ENCODE measurements around the gene RIPOR1. TPM values are rescaled to one million over a fixed set of nuclear protein-coding genes. Genes with fewer than 3 reads are reported as not detected.

The RIPOR1 gene
- polyA plus RNA-seq, 1 donor (not counting 4 experiments of a cell fraction or from before 2014, with no cell fraction given), result 5.3 TPM

DNA sequence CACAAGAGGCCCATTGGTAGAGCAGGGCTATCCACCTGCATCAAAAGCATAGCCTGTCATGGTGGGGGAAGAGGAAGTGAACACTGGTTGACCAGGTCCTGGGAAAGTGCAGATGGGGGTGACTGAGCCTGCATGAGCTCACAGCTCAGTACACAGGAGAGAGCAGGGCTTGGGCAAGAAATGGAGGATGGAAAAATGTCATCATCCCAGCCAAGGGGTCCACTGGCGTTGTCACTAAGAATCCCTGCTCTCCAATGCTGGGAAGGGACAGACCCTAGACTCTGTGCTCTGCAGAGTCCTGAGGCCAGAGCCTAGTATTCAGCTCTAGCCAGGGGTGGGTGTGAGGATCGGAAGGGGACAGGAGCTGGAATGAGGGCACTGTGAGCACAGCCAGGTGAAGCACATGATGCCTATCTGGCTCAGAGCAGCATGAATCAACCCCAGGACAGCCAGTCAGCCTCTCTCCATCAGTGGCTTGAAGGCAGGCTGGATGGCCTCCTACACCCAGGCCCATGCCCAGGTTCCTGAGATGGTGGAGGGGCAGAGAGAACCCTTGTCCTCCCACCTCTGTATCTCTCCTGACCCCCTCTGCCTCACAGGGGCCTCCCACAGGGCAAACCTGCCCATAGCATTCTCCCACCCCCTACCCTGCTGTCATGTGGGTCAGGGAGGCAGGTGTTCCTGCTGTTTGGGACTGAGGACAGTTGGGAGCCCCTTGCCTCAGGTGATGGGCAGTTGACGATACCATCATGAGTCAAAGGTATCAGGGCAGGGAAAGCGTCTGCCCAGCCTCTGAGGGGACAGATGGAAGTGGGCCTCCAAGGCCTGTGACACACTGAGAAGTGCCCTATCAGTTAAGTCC is 19.9 kb downstream of the RIPOR1 start:
- FAIRE-seq, result no peak
- TF ChIP-seq, protein P1, sequence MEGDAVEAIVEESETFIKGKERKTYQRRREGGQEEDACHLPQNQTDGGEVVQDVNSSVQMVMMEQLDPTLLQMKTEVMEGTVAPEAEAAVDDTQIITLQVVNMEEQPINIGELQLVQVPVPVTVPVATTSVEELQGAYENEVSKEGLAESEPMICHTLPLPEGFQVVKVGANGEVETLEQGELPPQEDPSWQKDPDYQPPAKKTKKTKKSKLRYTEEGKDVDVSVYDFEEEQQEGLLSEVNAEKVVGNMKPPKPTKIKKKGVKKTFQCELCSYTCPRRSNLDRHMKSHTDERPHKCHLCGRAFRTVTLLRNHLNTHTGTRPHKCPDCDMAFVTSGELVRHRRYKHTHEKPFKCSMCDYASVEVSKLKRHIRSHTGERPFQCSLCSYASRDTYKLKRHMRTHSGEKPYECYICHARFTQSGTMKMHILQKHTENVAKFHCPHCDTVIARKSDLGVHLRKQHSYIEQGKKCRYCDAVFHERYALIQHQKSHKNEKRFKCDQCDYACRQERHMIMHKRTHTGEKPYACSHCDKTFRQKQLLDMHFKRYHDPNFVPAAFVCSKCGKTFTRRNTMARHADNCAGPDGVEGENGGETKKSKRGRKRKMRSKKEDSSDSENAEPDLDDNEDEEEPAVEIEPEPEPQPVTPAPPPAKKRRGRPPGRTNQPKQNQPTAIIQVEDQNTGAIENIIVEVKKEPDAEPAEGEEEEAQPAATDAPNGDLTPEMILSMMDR (optimal IDR thresholded peaks at IDR 0.05 in 1 of 3, IDR thresholded peaks at IDR 0.05 in 1 of 3, conservative IDR thresholded peaks at IDR 0.05 in 1 of 3; ENCODE audit: extremely low read depth in 1 of 3, insufficient read depth in 2 of 3, low read length in 3 of 3), result no peak
- TF ChIP-seq EZH2 (IDR thresholded peaks at IDR 0.05; ENCODE audit: low read length), result no peak
- Histone ChIP-seq H3K4me3 (ENCODE audit: control insufficient read depth in 2 of 3, extremely low read depth in 1 of 3, insufficient read depth in 2 of 3, low read depth in 1 of 3, low read length in 3 of 3) (no peak overlapping the region), H3K9me3 (ENCODE audit: control insufficient read depth, low read depth, low read length) (no peaks in the 10 kb centered on the region), H3K9me1 (ENCODE audit: control insufficient read depth, extremely low read depth, insufficient read depth, low read length) (no peaks in the 10 kb centered on the region), H2AFZ (ENCODE audit: control insufficient read depth, low read length) (no peak overlapping the region), H3K27ac (ENCODE audit: control insufficient read depth, insufficient read depth, low read length) (no peak overlapping the region), H3K79me2 (ENCODE audit: control insufficient read depth, insufficient read depth, low read length) (no peaks in the 10 kb centered on the region), H3K4me2 (ENCODE audit: control insufficient read depth, extremely low read depth, insufficient read depth, low read depth, low read length) (no peak overlapping the region), H3K36me3 (ENCODE audit: control insufficient read depth in 2 of 2, extremely low read depth in 1 of 2, insufficient read depth in 2 of 2, low read length in 2 of 2) (peaks cover 11 to 21% of the 10 kb centered on the region in 2 experiments), H4K20me1 (ENCODE audit: control insufficient read depth, extremely low read depth, insufficient read depth, low read length) (peaks cover 4% of the 10 kb centered on the region), H3K9ac (ENCODE audit: control insufficient read depth, extremely low read depth, insufficient read depth, low read length) (no peak overlapping the region), H3K4me1 (ENCODE audit: control insufficient read depth, extremely low read depth, insufficient read depth, low read length) (peaks cover 11% of the 10 kb centered on the region), H3K27me3 (ENCODE audit: control insufficient read depth, extremely low read depth, insufficient read depth, low read length) (no peaks in the 10 kb centered on the region)
- dilution Hi-C loops (cut with MboI; ENCODE audit: extremely low pct_ligation_motif_present, low sequenced_read_pairs), result no loop called here
- DNase-seq (ENCODE audit: low read depth, low spot score), result no peak

DNA sequence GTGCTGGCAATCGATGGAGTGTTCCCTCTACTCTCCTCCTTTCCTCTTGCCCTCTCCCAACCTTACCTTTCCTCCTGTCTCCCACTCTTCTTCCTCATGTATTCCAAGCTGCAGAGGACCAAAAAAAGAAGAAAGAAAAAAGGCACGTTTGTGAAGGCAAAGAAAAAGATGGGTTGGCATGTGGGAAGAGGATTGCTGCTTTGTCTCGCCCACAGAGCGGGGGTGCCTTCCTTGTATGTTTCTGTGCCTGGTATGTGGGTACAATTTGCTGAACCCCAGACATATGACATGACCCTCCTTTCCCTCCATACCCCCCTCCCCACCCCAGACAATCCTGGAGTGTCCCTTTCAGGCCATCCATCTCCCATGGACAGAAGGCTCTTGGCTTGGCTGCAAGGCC is 20.6 kb downstream of the RIPOR1 start:
- TF ChIP-seq, protein P1 (optimal IDR thresholded peaks at IDR 0.05 in 1 of 3, IDR thresholded peaks at IDR 0.05 in 1 of 3, conservative IDR thresholded peaks at IDR 0.05 in 1 of 3; ENCODE audit: extremely low read depth in 1 of 3, insufficient read depth in 2 of 3, low read length in 3 of 3), result no peak
- TF ChIP-seq EZH2 (IDR thresholded peaks at IDR 0.05; ENCODE audit: low read length), result no peak

More for the DNA sequence above, 20.6 kb downstream of the RIPOR1 start:
- no peak overlapping the region for H3K4me3 ChIP-seq (ENCODE audit: control insufficient read depth in 2 of 3, extremely low read depth in 1 of 3, insufficient read depth in 2 of 3, low read depth in 1 of 3, low read length in 3 of 3)
- no peaks in the 10 kb centered on the region for H3K9me1 ChIP-seq (ENCODE audit: control insufficient read depth, extremely low read depth, insufficient read depth, low read length)
- H3K27me3 ChIP-seq (ENCODE audit: control insufficient read depth, extremely low read depth, insufficient read depth, low read length), result no peaks in the 10 kb centered on the region
- H3K9me3 ChIP-seq (ENCODE audit: control insufficient read depth, low read depth, low read length), result no peaks in the 10 kb centered on the region
- DNase-seq (ENCODE audit: low read depth, low spot score) (no peak), FAIRE-seq (no peak)
- H3K36me3 ChIP-seq (ENCODE audit: control insufficient read depth in 2 of 2, extremely low read depth in 1 of 2, insufficient read depth in 2 of 2, low read length in 2 of 2), result peaks cover 11 to 19% of the 10 kb centered on the region in 2 experiments
- no peak overlapping the region for H3K27ac ChIP-seq (ENCODE audit: control insufficient read depth, insufficient read depth, low read length)
- H3K4me2 ChIP-seq (ENCODE audit: control insufficient read depth, extremely low read depth, insufficient read depth, low read depth, low read length), result no peak overlapping the region
- peaks cover 7% of the 10 kb centered on the region for H3K4me1 ChIP-seq (ENCODE audit: control insufficient read depth, extremely low read depth, insufficient read depth, low read length)
- H3K79me2 ChIP-seq (ENCODE audit: control insufficient read depth, insufficient read depth, low read length), result no peaks in the 10 kb centered on the region
- H4K20me1 ChIP-seq (ENCODE audit: control insufficient read depth, extremely low read depth, insufficient read depth, low read length), result no peaks in the 10 kb centered on the region
- H2AFZ ChIP-seq (ENCODE audit: control insufficient read depth, low read length), result no peak overlapping the region
- no peak overlapping the region for H3K9ac ChIP-seq (ENCODE audit: control insufficient read depth, extremely low read depth, insufficient read depth, low read length)
- dilution Hi-C loops (cut with MboI; ENCODE audit: extremely low pct_ligation_motif_present, low sequenced_read_pairs), result no loop called here
